ENCODE measurements around the gene FOXJ3. TPM values are rescaled to one million over a fixed set of nuclear protein-coding genes. Genes with fewer than 3 reads are reported as not detected.

Gene FOXJ3
- total RNA-seq (2014; rRNA removed; shearing (Covaris generic); ENCODE audit: low replicate concordance), result 17.0 and 22.6 TPM in 2 replicates

DNA sequence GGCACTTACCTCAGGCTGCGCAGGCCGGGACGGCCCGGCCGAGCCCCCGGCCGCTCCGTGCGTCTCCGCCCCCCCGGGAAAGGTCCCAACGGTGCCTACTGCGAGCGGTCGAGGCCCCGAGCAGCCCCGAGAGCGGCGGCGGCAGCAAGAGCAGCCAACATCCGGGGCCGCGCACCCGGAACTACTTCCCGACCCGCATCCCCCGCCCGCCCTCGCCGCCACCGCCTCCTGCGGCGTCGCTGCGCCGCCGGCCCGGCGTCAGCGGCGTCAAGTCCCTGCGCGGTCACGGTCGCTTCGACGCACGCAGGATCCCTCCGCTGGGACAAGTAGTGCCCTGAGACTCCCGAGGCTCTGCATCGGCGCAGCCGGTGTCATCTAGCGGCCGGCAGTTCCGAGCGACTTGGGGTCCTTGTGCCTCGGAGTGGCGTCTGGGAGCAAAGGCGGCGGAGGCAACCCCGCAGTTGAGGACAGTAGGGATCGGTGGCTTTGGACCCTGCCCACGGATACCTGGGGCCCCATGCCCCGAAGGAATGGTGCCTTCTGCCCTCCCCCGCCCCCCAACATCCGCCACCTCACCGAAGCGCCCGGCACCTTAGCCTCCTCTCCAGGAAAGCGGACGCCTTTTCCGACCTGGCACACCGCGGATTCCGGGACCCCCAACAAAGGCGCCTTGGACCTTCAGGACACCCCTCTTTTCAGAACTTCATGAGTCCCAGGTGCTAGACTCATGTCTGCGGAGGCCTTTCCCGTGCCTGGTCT is at the start of gene FOXJ3:
Gene FOXJ3, minus strand, starts transcription at position 186 of the 759 bp plus-strand sequence. CDS start 24,142 bp downstream, outside the sequence.
- in situ Hi-C loops (cut with HindIII; ENCODE audit: low pct_unique_long_range_greater_than_20kb, low sequenced_read_pairs), result no loop called here
- peak; percentile 78 for DNase-seq (ENCODE audit: low read depth)

DNA sequence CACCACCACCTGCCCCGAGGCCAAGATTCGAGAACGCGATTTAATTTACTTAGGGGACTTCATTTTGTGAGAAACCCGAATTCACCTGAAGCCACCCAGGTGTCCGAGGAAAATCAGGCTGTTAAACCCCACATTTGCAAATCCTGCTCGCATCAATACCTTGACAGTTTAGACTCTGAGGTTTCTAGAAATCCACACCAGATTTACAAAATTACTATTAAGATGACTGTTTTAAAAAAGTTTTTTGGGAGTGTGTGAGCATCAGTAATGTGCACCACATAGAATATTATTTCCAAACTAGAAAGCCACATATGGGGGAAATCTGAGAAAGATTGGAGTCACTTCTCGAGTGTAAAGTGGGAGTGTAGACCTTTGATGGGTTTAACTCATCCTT is 46.2 kb upstream of the FOXJ3 start:
- DNase-seq (ENCODE audit: low read depth), result no peak
- in situ Hi-C loops (cut with HindIII; ENCODE audit: low pct_unique_long_range_greater_than_20kb, low sequenced_read_pairs), result no loop called here

DNA sequence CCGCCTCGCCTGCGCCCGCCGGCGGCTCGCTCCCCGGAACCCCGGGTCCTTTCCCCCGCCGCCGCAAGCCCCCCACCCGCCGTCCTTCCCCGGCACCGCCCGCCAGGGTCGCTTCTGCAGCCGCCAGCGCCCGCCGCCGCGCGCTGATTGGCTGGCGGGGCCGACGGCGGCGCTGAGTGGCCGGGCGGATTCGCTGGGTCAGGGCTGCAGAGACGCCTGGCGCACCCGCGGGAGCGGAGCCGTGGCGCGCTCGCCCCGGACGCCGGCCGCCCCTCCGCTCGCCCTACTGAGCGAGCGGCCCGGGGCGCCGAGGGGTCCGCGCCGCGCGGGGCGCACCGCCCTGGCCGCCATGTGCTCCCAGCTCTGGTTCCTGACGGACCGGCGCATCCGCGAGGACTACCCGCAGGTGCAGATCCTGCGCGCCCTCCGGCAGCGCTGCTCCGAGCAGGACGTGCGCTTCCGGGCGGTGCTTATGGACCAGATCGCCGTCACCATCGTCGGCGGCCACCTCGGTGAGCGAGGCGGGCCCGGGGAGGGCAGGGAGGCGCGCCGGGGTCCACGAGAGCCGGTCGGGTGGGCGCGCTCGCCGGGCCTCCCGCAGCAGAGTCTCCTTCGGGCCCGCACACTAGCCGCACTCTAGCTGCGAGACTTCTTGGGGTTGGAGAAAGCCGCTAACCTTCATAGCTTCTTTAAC is 45.7 kb upstream of the FOXJ3 start, which contains the start of gene RIMKLA:
Gene RIMKLA, plus strand, starts transcription at position 207 of the 694 bp plus-strand sequence. Its CDS starts 143 bp downstream, at position 350.
- DNase-seq (ENCODE audit: low read depth), result peak; percentile 59
- in situ Hi-C loops (cut with HindIII; ENCODE audit: low pct_unique_long_range_greater_than_20kb, low sequenced_read_pairs), result no loop called here

DNA sequence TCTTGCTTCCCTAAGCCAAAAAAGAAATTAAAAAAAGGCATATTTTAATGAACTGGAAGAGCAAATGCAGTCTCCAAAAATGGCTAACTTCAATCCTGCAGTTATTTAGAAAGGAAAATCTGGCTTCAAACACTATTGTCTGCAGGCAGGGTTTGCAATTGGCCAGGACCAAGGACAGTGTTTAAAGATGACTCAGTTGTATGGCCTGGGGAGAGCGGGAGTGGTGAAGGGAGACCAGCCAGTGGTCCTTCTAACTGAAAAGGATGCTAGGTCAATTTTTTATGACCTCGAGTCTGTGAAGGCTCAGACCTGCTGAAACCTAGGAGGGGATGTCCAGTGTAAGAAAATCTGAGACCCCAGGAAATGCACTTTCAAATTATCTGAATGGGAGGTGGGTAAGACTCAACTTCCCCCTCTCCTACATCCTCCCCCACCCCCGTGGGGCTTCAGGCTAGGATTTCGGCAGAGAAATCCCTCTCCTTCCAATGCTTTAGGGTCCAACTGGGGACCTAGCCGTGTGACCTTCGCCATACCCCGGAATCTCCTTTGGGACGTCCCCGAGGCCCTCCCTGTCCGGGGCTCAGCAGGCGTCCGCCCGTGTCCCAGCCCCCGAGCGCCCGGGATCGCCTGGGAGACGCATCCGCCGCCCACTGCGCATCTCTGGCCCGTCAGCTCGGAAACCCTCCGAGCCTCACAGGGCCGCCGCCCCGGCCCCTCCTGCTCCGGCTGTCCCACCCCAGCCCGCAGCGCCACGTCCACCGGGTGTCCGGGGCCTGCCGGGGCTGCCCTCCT is 45.0 kb upstream of the FOXJ3 start:
- in situ Hi-C loops (cut with HindIII; ENCODE audit: low pct_unique_long_range_greater_than_20kb, low sequenced_read_pairs), result no loop called here
- peak; percentile 58 for DNase-seq (ENCODE audit: low read depth)

DNA sequence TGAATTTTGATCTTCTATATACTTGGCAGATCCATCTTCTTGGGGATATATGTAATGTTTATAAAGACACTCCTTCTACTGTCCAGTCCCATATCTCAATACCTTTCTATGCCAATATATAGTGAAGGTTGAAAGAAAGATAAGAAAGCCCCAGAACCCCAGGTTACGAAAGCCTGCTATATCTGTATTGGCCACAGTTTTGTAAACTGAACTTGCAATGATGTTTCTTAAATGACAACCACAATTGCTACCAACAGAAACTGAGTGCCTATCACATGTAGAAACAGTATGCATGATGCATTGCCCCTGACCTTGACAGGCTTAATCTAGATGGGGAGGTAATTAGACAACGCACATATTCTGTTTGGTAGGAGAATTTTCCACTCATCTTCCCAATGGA is 37.8 kb upstream of the FOXJ3 start:
- in situ Hi-C loops (cut with HindIII; ENCODE audit: low pct_unique_long_range_greater_than_20kb, low sequenced_read_pairs), result no loop called here
- DNase-seq (ENCODE audit: low read depth), result no peak

DNA sequence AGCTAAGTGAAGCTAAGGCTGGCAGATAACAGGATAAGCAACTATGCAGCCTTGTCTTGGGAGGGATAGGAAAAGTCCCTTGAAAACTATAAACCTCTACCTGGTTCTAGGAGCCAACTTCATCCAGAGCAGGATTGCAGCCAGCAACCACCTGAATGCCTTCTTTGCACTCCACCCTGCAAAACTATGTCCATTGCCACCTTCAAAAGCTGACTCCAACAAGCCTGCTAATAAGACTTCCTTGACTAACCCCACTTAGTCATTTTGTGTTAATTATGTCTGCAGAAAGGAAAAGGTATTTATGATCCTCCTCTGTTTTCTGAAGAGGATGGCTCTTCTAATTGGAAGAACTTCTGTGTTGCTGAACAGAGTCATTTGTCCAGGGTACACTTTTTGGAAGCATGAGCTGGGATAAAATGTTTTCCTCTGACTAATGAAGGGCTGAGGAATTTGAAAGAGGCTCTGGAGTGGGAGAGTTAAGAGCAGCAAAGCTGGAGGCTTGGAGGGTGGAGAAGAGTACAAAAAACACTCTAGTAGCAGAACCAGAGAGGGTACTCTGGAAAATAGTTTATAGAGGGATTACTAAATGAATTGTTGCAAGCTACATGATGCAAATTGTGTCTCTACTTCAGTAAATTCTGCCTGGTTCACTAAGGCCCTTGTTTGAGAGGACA is 36.0 kb upstream of the FOXJ3 start:
- in situ Hi-C loops (cut with HindIII; ENCODE audit: low pct_unique_long_range_greater_than_20kb, low sequenced_read_pairs), result no loop called here
- DNase-seq (ENCODE audit: low read depth), result no peak

DNA sequence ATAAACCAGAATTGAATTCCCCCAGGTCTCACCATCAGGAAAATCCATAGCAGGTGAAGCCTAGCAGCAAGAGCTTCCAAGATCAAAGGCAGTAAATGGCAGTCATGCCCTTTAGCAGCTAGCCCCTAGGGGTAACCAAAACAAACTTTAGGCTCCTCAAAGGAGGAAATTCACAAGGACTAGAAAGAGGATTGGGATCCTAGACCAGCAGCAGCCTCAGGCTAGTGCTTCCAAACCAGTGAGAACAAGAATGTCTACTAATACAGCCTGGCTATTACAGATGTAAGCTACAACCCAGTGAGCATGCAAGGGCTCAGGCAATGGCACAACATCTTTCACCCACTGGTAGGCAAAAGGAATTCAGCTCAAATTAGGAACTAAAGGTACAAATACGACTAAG is 34.4 kb upstream of the FOXJ3 start:
- in situ Hi-C loops (cut with HindIII; ENCODE audit: low pct_unique_long_range_greater_than_20kb, low sequenced_read_pairs), result no loop called here
- no peak for DNase-seq (ENCODE audit: low read depth)

DNA sequence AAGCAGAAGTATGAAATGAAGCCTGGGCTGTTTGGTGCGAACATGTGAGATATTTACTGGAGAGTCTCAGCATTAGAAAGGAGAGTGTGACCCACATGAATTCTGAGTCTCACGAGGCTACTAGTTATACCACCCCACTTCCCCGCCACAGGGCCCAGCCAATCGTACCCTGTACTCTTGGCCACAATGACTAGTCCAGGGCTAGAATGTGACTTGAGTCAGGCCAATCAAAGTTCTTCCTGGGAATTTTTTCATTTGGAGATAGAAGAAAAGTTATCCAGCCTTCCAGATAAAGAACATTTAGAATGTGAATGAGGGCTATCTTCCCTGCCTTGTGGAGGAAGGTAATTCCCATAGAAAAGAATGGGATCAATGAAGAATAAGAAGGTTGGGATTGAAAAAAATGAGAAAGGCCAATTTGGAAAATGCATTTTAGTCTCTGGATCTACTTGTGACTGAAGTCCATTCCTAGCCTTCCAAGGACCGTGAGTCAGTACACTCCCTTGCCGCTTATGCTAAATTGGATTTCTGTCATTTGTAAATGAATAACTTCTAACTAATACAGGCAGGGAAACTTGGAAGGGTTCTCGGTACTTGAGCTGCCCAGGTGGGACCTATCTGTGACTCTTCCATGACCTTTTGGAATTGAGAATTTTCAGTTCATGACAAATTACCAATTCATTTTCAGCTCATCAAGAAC is 33.2 kb upstream of the FOXJ3 start:
- peak; percentile 37 for DNase-seq (ENCODE audit: low read depth)
- in situ Hi-C loops (cut with HindIII; ENCODE audit: low pct_unique_long_range_greater_than_20kb, low sequenced_read_pairs), result no loop called here

DNA sequence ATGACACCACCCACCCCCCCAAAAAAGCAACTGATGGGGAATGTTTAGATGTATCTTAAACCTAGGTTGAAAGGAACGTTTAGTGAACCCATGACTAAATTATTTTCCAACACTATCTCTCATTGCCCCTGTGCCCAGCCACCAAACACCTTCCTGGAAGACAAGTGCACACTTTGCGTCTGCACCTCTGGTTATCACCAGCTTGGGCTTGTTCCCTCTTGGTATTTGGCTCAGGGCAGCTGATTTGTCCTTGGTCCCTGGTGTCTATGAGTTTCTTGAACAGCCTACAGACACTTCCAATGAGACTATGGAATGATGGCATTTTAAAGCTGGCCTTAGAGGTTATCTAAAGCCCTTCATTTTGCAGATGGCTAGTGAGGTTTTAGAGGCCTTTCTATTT is 30.1 kb upstream of the FOXJ3 start:
- no peak for DNase-seq (ENCODE audit: low read depth)
- in situ Hi-C loops (cut with HindIII; ENCODE audit: low pct_unique_long_range_greater_than_20kb, low sequenced_read_pairs), result no loop called here

DNA sequence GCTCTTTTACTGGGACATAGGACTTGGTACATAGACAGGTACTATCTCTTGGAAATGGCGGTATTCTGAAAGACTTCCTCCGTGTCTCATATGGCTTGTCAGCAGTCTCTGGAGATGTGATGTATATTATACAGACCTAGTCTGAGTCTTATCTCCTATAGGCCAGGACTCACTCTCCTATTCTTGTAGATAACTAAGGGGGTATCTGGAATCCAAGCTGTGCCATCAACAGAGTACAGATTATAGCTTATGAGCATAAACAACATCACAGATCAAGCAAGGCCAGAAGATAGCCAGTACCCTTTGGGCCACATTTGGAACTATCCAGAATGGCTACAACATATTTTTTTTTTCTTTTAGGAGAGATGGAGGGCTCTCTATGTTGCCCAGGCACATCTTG is 29.5 kb upstream of the FOXJ3 start:
- in situ Hi-C loops (cut with HindIII; ENCODE audit: low pct_unique_long_range_greater_than_20kb, low sequenced_read_pairs), result no loop called here

DNA sequence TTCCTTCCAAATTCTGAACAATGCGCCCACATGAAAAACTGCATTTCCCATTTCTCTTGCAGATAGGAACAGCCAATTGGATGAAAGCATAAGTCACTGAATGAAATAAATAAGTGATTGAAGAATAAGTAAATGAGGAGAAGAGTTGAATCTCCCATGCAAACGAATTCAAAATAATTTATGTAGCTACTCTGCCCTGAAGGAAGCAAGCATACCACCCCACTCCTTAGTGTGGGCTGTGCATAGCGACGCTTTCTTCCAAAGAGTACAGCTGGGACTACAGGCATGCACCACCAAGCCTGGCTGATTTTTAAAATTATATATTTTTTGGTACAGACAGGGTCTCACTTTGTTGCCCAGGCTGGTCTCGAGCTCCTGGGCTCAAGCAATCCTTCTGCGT is 29.1 kb upstream of the FOXJ3 start:
- no peak for DNase-seq (ENCODE audit: low read depth)
- in situ Hi-C loops (cut with HindIII; ENCODE audit: low pct_unique_long_range_greater_than_20kb, low sequenced_read_pairs), result no loop called here

More for the DNA sequence above, 29.5 kb upstream of the FOXJ3 start:
- DNase-seq (ENCODE audit: low read depth), result no peak

DNA sequence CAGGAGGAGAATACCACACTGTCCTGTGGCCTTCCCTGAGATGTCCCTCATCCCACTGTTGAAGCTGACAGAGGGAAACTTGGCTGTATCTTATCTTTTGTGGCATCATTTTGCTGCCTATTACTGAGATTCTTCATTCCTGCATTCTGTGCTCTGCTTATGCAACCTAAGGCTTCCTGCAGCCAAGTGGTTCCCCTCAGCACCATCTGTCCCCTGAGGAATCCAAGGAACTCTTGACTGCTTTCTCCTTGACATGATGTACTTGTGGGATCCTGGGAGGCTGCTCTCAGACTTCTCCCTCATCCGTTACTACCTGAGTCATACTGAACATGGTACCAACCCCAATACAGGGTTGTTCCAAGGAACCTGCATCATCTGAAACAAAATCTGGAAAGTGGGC is 24.4 kb upstream of the FOXJ3 start:
- no peak for DNase-seq (ENCODE audit: low read depth)
- in situ Hi-C loops (cut with HindIII; ENCODE audit: low pct_unique_long_range_greater_than_20kb, low sequenced_read_pairs), result no loop called here

DNA sequence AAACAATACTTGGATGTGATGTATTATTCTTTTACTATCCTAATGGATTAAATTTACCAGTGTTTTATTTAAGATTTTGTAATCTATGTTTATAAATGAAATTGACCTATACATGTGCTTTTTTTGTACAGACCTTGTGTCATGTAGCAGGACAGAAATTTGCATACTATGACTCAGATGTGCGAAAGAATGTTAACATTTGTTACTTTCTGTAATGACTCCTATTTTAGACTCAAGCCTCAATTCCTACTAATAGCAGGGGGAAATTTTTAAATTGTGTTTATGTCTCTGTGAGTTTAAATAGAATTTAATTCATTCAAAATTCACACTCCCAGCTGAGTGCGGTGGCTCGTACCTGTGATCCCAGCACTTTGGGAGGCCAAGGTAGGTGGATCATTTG is 23.8 kb upstream of the FOXJ3 start:
- no peak for DNase-seq (ENCODE audit: low read depth)
- in situ Hi-C loops (cut with HindIII; ENCODE audit: low pct_unique_long_range_greater_than_20kb, low sequenced_read_pairs), result no loop called here

DNA sequence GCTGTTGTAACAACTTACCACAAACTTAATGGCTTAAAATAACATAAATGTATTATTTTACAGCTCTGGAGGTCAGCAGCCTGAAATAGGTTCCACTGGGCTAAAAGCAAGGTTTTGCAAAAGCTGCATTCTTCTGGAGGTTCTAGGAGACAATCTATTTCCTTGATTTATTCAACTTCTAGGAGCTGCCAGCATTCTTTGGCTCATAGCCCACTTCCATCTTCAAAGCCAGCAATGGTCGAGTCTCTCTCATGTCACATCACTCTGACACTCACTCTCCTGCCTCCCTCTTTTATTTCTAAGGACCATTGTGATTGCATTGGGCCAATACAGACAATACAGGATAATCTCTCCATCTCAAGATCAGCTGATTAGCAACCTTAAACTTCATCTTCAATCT is 15.1 kb upstream of the FOXJ3 start:
- in situ Hi-C loops (cut with HindIII; ENCODE audit: low pct_unique_long_range_greater_than_20kb, low sequenced_read_pairs), result no loop called here
- DNase-seq (ENCODE audit: low read depth), result no peak

DNA sequence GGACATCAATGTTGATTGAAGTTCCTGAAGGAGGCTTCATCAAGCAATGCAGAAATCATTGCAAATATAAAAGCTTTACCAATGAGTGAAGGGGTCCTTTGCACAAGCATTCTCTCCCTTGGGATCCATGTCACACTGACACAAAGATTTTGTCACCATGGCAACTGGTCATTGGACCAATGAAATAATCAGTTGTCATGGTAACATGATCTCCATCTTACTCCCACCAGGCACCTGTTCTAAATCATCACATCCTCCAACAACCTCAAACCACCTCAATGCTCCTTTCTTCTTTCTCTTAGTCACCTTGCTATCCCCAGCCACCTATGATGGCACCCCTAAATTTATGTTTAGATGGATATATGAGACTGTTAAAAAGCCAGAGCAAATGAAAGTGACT is 13.5 kb upstream of the FOXJ3 start:
- in situ Hi-C loops (cut with HindIII; ENCODE audit: low pct_unique_long_range_greater_than_20kb, low sequenced_read_pairs), result no loop called here
- DNase-seq (ENCODE audit: low read depth), result no peak

DNA sequence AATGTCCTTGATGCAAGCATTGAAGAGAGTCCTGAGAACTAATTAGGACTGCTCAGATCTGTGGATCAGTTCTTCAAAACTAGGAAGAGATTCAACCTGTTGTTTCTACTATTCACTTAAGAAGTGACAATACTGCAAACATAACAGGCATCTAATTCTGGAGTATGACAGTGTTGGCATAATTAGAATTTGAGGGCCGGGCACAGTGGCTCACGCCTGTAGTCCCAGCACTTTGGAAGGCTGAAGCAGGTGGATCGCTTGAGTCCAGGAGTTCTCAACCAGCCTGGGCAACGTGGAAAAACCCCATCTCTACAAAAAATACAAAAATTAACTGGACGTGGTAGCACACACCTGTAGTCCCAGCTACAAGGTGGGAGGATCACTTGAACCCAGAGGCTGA is 8.0 kb upstream of the FOXJ3 start:
- DNase-seq (ENCODE audit: low read depth), result no peak
- in situ Hi-C loops (cut with HindIII; ENCODE audit: low pct_unique_long_range_greater_than_20kb, low sequenced_read_pairs), result no loop called here

DNA sequence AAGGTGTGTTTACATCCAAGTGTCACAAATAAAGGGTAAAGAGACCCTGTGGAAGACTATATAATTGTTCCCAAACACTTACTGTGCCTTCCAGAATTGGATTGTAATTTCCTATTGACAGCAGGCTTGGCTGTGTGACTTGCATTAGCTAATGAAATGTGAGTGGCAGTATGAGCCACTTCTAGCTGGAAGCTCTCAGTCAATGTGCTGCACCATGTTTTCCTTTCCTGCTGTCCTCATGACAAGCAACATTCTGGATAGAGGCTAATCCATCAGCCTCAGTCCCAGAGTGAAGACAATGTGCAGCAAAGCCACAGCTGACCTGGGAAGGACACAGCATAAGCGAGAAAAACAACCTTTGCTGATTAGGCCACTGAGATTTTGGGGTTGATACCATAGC is 5.9 kb upstream of the FOXJ3 start:
- in situ Hi-C loops (cut with HindIII; ENCODE audit: low pct_unique_long_range_greater_than_20kb, low sequenced_read_pairs), result no loop called here
- no peak for DNase-seq (ENCODE audit: low read depth)

DNA sequence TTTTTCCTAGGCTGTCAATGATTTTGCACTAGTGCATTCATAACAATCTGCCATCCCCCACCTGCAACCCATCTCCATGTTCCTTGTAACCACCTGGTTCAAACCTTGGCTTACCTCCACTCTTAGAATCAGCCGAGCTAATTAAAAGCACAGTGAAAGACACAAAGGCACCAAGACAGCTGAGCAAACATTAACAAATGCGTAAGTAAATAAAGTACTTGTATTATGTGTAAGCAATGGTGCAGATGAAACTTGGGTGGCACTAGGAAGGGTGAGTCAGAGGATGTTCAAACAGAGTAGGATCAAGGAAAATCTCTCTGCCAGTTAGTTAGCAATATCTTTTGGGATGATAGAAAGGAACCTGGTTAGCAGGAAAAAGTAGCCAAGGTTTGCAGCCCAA is 5.1 kb upstream of the FOXJ3 start:
- peak; percentile 46 for DNase-seq (ENCODE audit: low read depth)
- in situ Hi-C loops (cut with HindIII; ENCODE audit: low pct_unique_long_range_greater_than_20kb, low sequenced_read_pairs), result no loop called here

All from Caki2 (cell line).